NCI-H774 (cell line): ENCODE measurements around the gene HEYL.
A peak's percentile ranks its signal among the peaks of the same experiment; 100 is the strongest.

Experiments used
- DNase-seq: peaks from one replicate; lab custom pipeline; 2025; lab: John Stamatoyannopoulos, UW

Gene HEYL

GRCh38 chr1:39638965-39639304, 508 bp downstream of the HEYL start:
- no peak for DNase-seq

- no peak for DNase-seq
These were observed 2.1 kb downstream of the HEYL start for GRCh38 chr1:39637361-39637760.

GRCh38 chr1:39635871-39636210, 3.6 kb downstream of the HEYL start:
- DNase-seq, result no peak

- DNase-seq, result no peak
These were observed 4.1 kb downstream of the HEYL start for GRCh38 chr1:39635205-39635870.

- no peak for DNase-seq
These were observed 6.0 kb downstream of the HEYL start for GRCh38 chr1:39633422-39633821.

GRCh38 chr1:39632682-39633417, 6.6 kb downstream of the HEYL start:
- no peak for DNase-seq

- no peak for DNase-seq
These were observed 7.1 kb downstream of the HEYL start for GRCh38 chr1:39632323-39632681.

GRCh38 chr1:39631361-39632322, 7.8 kb downstream of the HEYL start:
- DNase-seq, result no peak

GRCh38 chr1:39628807-39629350, 10.6 kb downstream of the HEYL start:
- DNase-seq, result no peak

- DNase-seq, result no peak
These were observed 12.8 kb downstream of the HEYL start for GRCh38 chr1:39626646-39627045.

GRCh38 chr1:39625462-39626273, 13.8 kb downstream of the HEYL start:
- DNase-seq, result no peak

- DNase-seq, result no peak
These were observed 14.4 kb downstream of the HEYL start for GRCh38 chr1:39625009-39625408.

GRCh38 chr1:39623053-39623452, 16.4 kb downstream of the HEYL start:
- no peak for DNase-seq

- DNase-seq, result no peak
These were observed 17.0 kb downstream of the HEYL start for GRCh38 chr1:39622427-39622826.

GRCh38 chr1:39620659-39621165, 18.7 kb downstream of the HEYL start:
- DNase-seq, result no peak

GRCh38 chr1:39617488-39618049, 21.9 kb downstream of the HEYL start:
- DNase-seq, result no peak

GRCh38 chr1:39615086-39615673, 24.3 kb downstream of the HEYL start:
- peak; percentile 45 for DNase-seq

GRCh38 chr1:39614488-39614887, 25.0 kb downstream of the HEYL start:
- no peak for DNase-seq

GRCh38 chr1:39613250-39613649, 26.2 kb downstream of the HEYL start:
- DNase-seq, result no peak

GRCh38 chr1:39609618-39610331, 29.7 kb downstream of the HEYL start:
- DNase-seq, result peak; percentile 40
